Activated T-cell treated with anti-CD3 and anti-CD28 coated beads, Interleukin-2, amount 50 U/mL, for 48 hours (primary cell): ENCODE data around the gene FER.
"Not testable (repeated sequence)": the region's sequence is repeated elsewhere in the genome, so short reads cannot be mapped to it uniquely, and the experiment has no call there.

Experiments used
- DNase-seq, 2 experiments: peaks; one replicate each; pipeline ENCODE4 v3.0.0-alpha.2; 2020

FER gene

GRCh38 chr5:108801776-108802175, 54.1 kb downstream of the FER start:
- no peak for DNase-seq

GRCh38 chr5:108810717-108811116, 63.0 kb downstream of the FER start:
- no peak for DNase-seq

- DNase-seq: no peak
Observed at GRCh38 chr5:108813673-108814072, 66.0 kb downstream of the FER start.

GRCh38 chr5:108814551-108814950, 66.9 kb downstream of the FER start:
- DNase-seq: no peak

GRCh38 chr5:108818613-108819272, 71.0 kb downstream of the FER start:
- no peak for DNase-seq

GRCh38 chr5:108820983-108821382, 73.3 kb downstream of the FER start:
- no peak for DNase-seq

- DNase-seq: no peak
Observed at GRCh38 chr5:108822211-108822947, 74.7 kb downstream of the FER start.

- no peak for DNase-seq
Observed at GRCh38 chr5:108827131-108827530, 79.4 kb downstream of the FER start.

- no peak for DNase-seq
Observed at GRCh38 chr5:108830705-108831276, 83.1 kb downstream of the FER start.

GRCh38 chr5:108836492-108836891, 88.8 kb downstream of the FER start:
- no peak for DNase-seq

- not testable (repeated sequence) for DNase-seq
Observed at GRCh38 chr5:108842260-108842941, 94.7 kb downstream of the FER start.

GRCh38 chr5:108851129-108851528, 103.4 kb downstream of the FER start:
- not testable (repeated sequence) for DNase-seq

GRCh38 chr5:108857905-108858304, 110.2 kb downstream of the FER start:
- no peak for DNase-seq

GRCh38 chr5:108858959-108859358, 111.3 kb downstream of the FER start:
- DNase-seq: no peak

- DNase-seq: no peak
Observed at GRCh38 chr5:108862211-108862610, 114.5 kb downstream of the FER start.

- not testable (repeated sequence) for DNase-seq
Observed at GRCh38 chr5:108866097-108866496, 118.4 kb downstream of the FER start.

GRCh38 chr5:108867656-108868055, 120.0 kb downstream of the FER start:
- no peak for DNase-seq

- DNase-seq: no peak
Observed at GRCh38 chr5:108869066-108869465, 121.4 kb downstream of the FER start.

- DNase-seq: no peak
Observed at GRCh38 chr5:108876451-108876850, 128.8 kb downstream of the FER start.

- no peak for DNase-seq
Observed at GRCh38 chr5:108878756-108879155, 131.1 kb downstream of the FER start.

GRCh38 chr5:108881133-108881532, 133.4 kb downstream of the FER start:
- no peak for DNase-seq

GRCh38 chr5:108884736-108885135, 137.0 kb downstream of the FER start:
- DNase-seq: no peak

GRCh38 chr5:108898257-108898656, 150.6 kb downstream of the FER start:
- no peak for DNase-seq

GRCh38 chr5:108898707-108899106, 151.0 kb downstream of the FER start:
- no peak for DNase-seq
